GM23248 (cell line): ENCODE measurements around the gene CDK7. TPM values are rescaled to one million over a fixed set of nuclear protein-coding genes. Genes with fewer than 3 reads are reported as not detected.

Experiments
- DNase-seq: peaks from one replicate; pipeline ENCODE4 v3.0.0-alpha.2; 2015
- H2AFZ ChIP-seq: fragments of 200-600 bp; sonication (generic); 2 replicates; pipeline ENCODE4 v1.6.1; 2016; ENCODE audit warnings: antibody characterized with exemption
- H3F3A ChIP-seq: fragments of 200-600 bp; sonication (generic); 2 replicates; pipeline ENCODE4 v1.6.1; 2016; ENCODE audit warnings: mild to moderate bottlenecking, antibody characterized with exemption, mixed run types; ENCODE audit not compliant: insufficient read depth
- H3K27ac ChIP-seq: fragments of 200-600 bp; sonication (generic); 2 replicates; pipeline ENCODE4 v1.5.1; 2016; ENCODE audit warnings: mild to moderate bottlenecking
- H3K27me3 ChIP-seq: fragments of 200-600 bp; sonication (generic); replicated peaks from 2 replicates; pipeline ENCODE4 v1.6.1; 2016; ENCODE audit warnings: mild to moderate bottlenecking; ENCODE audit not compliant: insufficient read depth
- H3K36me3 ChIP-seq: fragments of 200-600 bp; sonication (generic); 2 replicates; pipeline ENCODE4 v1.6.1; 2016; ENCODE audit warnings: low read depth, mild to moderate bottlenecking
- H3K4me1 ChIP-seq: fragments of 200-600 bp; sonication (generic); 2 replicates; pipeline ENCODE4 v1.6.1; 2016; ENCODE audit warnings: mild to moderate bottlenecking; ENCODE audit not compliant: insufficient read depth
- H3K4me2 ChIP-seq: fragments of 200-600 bp; sonication (generic); one replicate; pipeline ENCODE4 v1.6.1; 2016; ENCODE audit warnings: mild to moderate bottlenecking; ENCODE audit not compliant: unreplicated experiment
- H3K4me3 ChIP-seq: fragments of 200-600 bp; sonication (generic); 2 replicates; pipeline ENCODE4 v1.5.1; 2016; ENCODE audit warnings: mild to moderate bottlenecking
- H3K79me2 ChIP-seq: fragments of 200-600 bp; sonication (generic); 2 replicates; pipeline ENCODE4 v1.6.1; 2016; ENCODE audit warnings: mild to moderate bottlenecking; ENCODE audit not compliant: insufficient read depth
- H3K9ac ChIP-seq: fragments of 200-600 bp; sonication (generic); 2 replicates; pipeline ENCODE4 v1.6.1; 2016; ENCODE audit warnings: mild to moderate bottlenecking
- H3K9me2 ChIP-seq: fragments of 200-600 bp; sonication (generic); 2 replicates; pipeline ENCODE4 v1.6.1; 2016; ENCODE audit warnings: mixed run types, mild to moderate bottlenecking, moderate library complexity; ENCODE audit not compliant: insufficient read depth
- H3K9me3 ChIP-seq: fragments of 200-600 bp; sonication (generic); one replicate; pipeline ENCODE4 v1.6.1; 2017; ENCODE audit warnings: low read depth
- H4K20me1 ChIP-seq: fragments of 200-600 bp; sonication (generic); 2 replicates; pipeline ENCODE4 v1.6.0; 2016; ENCODE audit not compliant: insufficient read depth
- EZH2 ChIP-seq: fragments of 200-600 bp; sonication (generic); IDR thresholded peaks from 2 replicates; pipeline ENCODE4 v1.6.1; 2018; ENCODE audit warnings: antibody characterized with exemption, mild to moderate bottlenecking; ENCODE audit not compliant: insufficient read depth, poor library complexity, severe bottlenecking
- EZH2phosphoT487 ChIP-seq: fragments of 200-600 bp; sonication (generic); IDR thresholded peaks from 2 replicates; pipeline ENCODE4 v1.6.1; 2018; ENCODE audit warnings: antibody characterized with exemption, moderate library complexity, mild to moderate bottlenecking, low read depth; ENCODE audit not compliant: insufficient read depth
- WGBS, 2 experiments: methylation state at CpG; one replicate each; pipeline ENCODE4 v1.1.6; 2015 to 2017; ENCODE audit warnings: low lambda C conversion rate in 2 of 2, low coverage in 1 of 2; ENCODE audit errors: missing lambda C conversion rate in 2 of 2; 5-methylcytosine and 5-hydroxymethylcytosine counted together
- in situ Hi-C: fragments of 300-500 bp; cut with MboI; formaldehyde crosslinking; loops from 2 replicates; pipeline ENCODE4 v1.15.0; 2020
- polyA plus RNA-seq: library from polyadenylated mRNA; unstranded; fragments of >200 nt; fragmentation: Nextera tagmentation; extraction: Ambion mirVana; gene quantifications from 2 replicates; pipeline ENCODE4 v1.2.1, GENCODE V29; 2016
- total RNA-seq: library from RNA; depleted of rRNA; stranded (reverse); fragments of >200 nt; shearing (Covaris generic); gene quantifications from 2 replicates; pipeline ENCODE4 v1.2.3, GENCODE V29; 2014; rRNA removed

CDK7 gene
- total RNA-seq, result 48.9 and 60.4 TPM in 2 replicates
- polyA plus RNA-seq, result 55.7 and 58.9 TPM in 2 replicates

DNA sequence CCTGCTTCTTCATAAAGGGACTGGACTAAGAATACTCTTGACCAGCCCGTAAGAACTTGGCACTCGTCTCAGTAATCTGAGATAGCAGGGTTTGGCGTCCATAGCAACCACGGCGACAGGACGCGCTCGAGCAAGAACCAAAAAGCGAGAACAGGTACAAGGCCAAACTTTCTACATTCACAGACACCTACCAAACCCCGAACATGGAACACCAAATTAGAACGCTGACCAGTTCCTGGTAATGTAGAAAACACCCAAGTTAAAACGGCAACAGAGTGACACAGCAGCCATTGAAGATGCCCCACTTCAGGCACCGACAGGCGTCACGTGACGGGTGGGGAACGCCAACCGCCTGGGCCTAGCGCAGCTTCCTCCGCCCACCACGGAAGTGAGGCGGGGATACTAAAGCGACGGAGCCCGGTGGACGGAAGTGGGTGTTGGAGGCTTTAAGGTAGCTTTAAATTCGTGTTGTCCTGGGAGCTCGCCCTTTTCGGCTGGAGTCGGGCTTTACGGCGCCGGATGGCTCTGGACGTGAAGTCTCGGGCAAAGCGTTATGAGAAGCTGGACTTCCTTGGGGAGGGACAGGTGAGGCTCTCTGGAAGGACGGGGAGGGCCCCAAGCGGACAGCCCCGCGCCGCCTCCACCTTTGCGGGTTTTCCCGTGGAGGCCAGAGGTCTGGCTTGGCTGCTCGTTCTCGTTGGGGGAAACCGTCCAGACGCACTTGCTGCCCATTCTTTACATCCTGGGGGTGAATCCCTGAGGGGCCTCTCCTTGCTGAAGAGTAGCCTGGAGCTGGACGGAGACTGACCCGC lies at the start of gene CDK7:
TSS of gene CDK7 (plus strand) at position 430 of the 812 bp plus-strand sequence. CDS start at position 520, 90 bp downstream.
- peak within 1 kb of the TSS; percentile 96 for H3K4me2 ChIP-seq
- no peaks in the 10 kb centered on the region for H3K9me2 ChIP-seq
- peak within 1 kb of the TSS; percentile 72 for H3K27ac ChIP-seq
- H4K20me1 ChIP-seq, result no peaks in the 10 kb centered on the region
- peaks cover 10% of the 10 kb centered on the region; the same call in 1 of the 2 replicates for H3K36me3 ChIP-seq
- in situ Hi-C loops, result no loop called here
- H3K79me2 ChIP-seq, result peaks cover 41% of the 10 kb centered on the region
- peak within 1 kb of the TSS; percentile 95 for H3K4me3 ChIP-seq
- no peak for TF ChIP-seq EZH2
- TF ChIP-seq EZH2phosphoT487, result no peak
- H3K27me3 ChIP-seq, result no peaks in the 10 kb centered on the region
- peaks cover 34% of the 10 kb centered on the region for H3K4me1 ChIP-seq
- peak within 1 kb of the TSS; percentile 93 for H3K9ac ChIP-seq
- WGBS, 2 experiments, result 0 to 1% methylated on average over 48 to 49 of the region's 49 CpGs
- no peaks in the 10 kb centered on the region for H3K9me3 ChIP-seq
- H3F3A ChIP-seq, result peaks cover 35% of the 10 kb centered on the region
- peak within 1 kb of the TSS; percentile 99 for H2AFZ ChIP-seq
- peak; percentile 98 for DNase-seq

DNA sequence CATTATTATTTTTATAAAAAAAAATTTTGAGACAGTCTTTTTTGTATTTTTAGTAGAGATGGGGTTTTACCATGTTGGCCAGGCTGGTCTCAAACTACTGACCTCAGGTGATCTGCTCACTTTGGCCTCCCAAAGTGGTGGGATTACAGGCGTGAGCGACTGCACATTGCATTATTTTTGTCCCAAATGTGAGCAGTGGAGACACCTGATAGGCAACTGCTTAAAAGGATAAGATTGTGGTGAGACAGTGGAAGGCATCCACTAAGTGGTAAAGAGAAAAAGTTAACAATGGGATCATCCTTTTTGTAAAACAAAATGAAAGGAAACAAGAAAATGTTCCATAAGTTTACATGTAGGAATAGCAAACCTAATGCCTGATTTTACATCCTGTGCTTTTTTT lies 47.3 kb upstream of the CDK7 start:
- WGBS, 2 experiments, result 97 to 100% methylated on average over 2 of the region's 2 CpGs
- Histone ChIP-seq H3K4me3 (no peak overlapping the region), H3K27me3 (no peaks in the 10 kb centered on the region), H3K27ac (no peak overlapping the region), H3K9me3 (no peaks in the 10 kb centered on the region), H3K9ac (no peak overlapping the region), H3F3A (no peaks in the 10 kb centered on the region), H3K4me2 (no peak overlapping the region), H3K9me2 (no peaks in the 10 kb centered on the region), H3K4me1 (peaks cover 4% of the 10 kb centered on the region; the same call in 1 of the 2 replicates), H4K20me1 (no peaks in the 10 kb centered on the region), H2AFZ (no peak overlapping the region), H3K36me3 (no peaks in the 10 kb centered on the region), H3K79me2 (peaks cover 8% of the 10 kb centered on the region; the same call in 1 of the 2 replicates)
- in situ Hi-C loops, result no loop called here
- TF ChIP-seq EZH2phosphoT487 (no peak), EZH2 (no peak)
- no peak for DNase-seq

DNA sequence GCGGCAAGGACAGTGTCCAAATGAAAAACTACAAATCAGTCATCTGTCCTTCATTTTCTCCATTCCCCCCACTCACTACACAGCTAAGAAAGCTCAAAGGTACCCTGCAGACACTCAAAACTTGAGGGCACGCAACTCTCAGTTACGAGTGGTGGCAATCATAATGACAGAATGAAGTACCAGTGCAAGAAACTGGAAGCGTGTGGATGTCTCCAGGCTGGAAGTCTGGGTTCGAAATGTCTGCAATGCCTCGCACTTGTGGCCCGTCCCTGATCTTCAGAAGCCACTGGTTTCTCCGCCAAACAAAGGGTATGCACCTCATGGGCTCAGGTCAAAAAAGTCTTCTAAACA lies 45.9 kb upstream of the CDK7 start:
- H3K9me2 ChIP-seq, result no peaks in the 10 kb centered on the region

DNA sequence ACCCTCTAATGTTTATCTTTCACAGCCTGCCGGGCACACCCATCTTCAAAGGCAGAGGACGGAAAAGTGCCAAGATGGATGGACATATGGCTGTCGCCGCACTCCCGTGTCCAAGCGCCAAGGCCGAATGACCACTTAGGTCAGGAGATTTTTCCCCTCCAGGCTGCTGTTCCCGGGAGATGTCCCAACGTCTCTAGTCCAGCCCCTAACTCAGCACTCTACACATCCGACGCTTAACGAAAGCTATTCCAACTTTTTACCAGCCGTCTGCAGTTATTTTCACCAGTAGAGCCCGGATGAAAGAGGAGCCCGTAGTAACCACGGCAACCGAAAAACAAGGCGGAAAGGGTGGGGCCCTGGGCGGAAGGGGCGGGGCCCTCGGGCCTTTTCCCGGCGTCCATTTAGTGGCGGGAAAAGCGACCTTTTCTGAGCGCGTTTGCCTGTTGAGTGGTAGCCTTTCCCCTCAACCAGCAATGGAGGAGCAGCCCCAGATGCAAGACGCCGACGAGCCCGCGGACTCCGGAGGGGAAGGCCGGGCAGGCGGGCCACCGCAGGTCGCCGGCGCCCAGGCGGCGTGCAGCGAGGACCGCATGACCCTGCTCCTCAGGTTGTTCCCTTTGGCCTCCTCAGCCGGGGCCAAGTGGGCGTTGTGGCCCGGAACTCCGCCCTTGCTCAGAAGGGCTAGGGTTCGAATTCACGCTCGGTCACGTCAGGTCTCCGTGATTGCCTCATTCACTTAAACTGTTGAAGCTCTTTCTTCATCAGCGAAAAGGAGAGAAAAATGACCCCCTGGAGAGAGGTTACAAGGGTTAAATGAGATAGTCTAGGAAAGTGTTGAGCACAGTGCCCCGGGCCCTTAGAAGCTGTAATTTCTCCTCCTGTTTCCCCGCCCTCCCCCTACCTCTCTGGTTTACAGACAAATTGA lies 45.3 kb upstream of the CDK7 start, which contains the start of gene CENPH:
TSS of gene CENPH (plus strand) at position 422 of the 925 bp plus-strand sequence. CDS start at position 474, 52 bp downstream.
- Histone ChIP-seq H3F3A (no peaks in the 10 kb centered on the region), H4K20me1 (no peaks in the 10 kb centered on the region), H3K9ac (peak within 1 kb of the TSS; percentile 97), H3K4me1 (peaks cover 4% of the 10 kb centered on the region; the same call in 1 of the 2 replicates), H3K4me3 (peak within 1 kb of the TSS; percentile 94), H3K27ac (peak within 1 kb of the TSS; percentile 97), H3K79me2 (peaks cover 8% of the 10 kb centered on the region; the same call in 1 of the 2 replicates), H3K36me3 (no peaks in the 10 kb centered on the region), H2AFZ (peak within 1 kb of the TSS; percentile 100), H3K27me3 (no peaks in the 10 kb centered on the region), H3K9me3 (no peaks in the 10 kb centered on the region), H3K9me2 (no peaks in the 10 kb centered on the region), H3K4me2 (peak within 1 kb of the TSS; percentile 87)
- DNase-seq, result peak; percentile 96
- in situ Hi-C loops, result no loop called here
- no peak for TF ChIP-seq EZH2
- TF ChIP-seq EZH2phosphoT487, result no peak
- 1 to 2% methylated on average over 30 to 55 of the region's 55 CpGs for WGBS, 2 experiments

More for the DNA sequence above, 45.9 kb upstream of the CDK7 start:
- Histone ChIP-seq H3K27ac (peak overlapping the region; percentile 97), H4K20me1 (no peaks in the 10 kb centered on the region), H3K4me2 (peak overlapping the region; percentile 87), H2AFZ (peak overlapping the region; percentile 100), H3K27me3 (no peaks in the 10 kb centered on the region), H3K4me3 (peak overlapping the region; percentile 94), H3K79me2 (peaks cover 8% of the 10 kb centered on the region; the same call in 1 of the 2 replicates), H3K9ac (peak overlapping the region; percentile 97), H3F3A (no peaks in the 10 kb centered on the region), H3K9me3 (no peaks in the 10 kb centered on the region), H3K4me1 (peaks cover 4% of the 10 kb centered on the region; the same call in 1 of the 2 replicates), H3K36me3 (no peaks in the 10 kb centered on the region)
- WGBS, 2 experiments, result 3 to 4% methylated on average over 8 of the region's 8 CpGs
- TF ChIP-seq EZH2phosphoT487, result no peak
- no peak for TF ChIP-seq EZH2
- DNase-seq, result no peak
- in situ Hi-C loops, result no loop called here
